H9 (cell line): ENCODE data around the gene SLC26A9. TPM values are rescaled to one million over a fixed set of nuclear protein-coding genes. Genes with fewer than 3 reads are reported as not detected.
A peak's percentile ranks its signal among the peaks of the same experiment; 100 is the strongest.

ENCODE experiments used
- DNase-seq: peaks from one replicate; pipeline ENCODE4 v3.0.0-alpha.2; 2017
- H2AFZ ChIP-seq: one replicate; pipeline ENCODE4 v1.6.1; 2013; ENCODE audit warnings: mild to moderate bottlenecking, low read length, control low read depth, moderate library complexity
- H2AK5ac ChIP-seq: 2 replicates; pipeline ENCODE4 v1.6.1; 2013; ENCODE audit warnings: low read length, control low read depth, mixed read lengths; ENCODE audit not compliant: insufficient read length
- H2BK120ac ChIP-seq: one replicate; pipeline ENCODE4 v1.6.1; 2013; ENCODE audit warnings: low read depth, mild to moderate bottlenecking, low read length, control low read depth, inconsistent platforms; ENCODE audit not compliant: poor library complexity, severe bottlenecking
- H2BK12ac ChIP-seq: 2 replicates; pipeline ENCODE4 v1.6.1; 2013; ENCODE audit warnings: low read length, control low read depth, mixed read lengths, low read depth; ENCODE audit not compliant: insufficient read length
- H2BK15ac ChIP-seq: 2 replicates; pipeline ENCODE4 v1.6.1; 2013; ENCODE audit warnings: low read depth, low read length, control low read depth
- H2BK20ac ChIP-seq: one replicate; pipeline ENCODE4 v1.6.1; 2013; ENCODE audit warnings: low read depth, mild to moderate bottlenecking, low read length, control low read depth, inconsistent platforms; ENCODE audit not compliant: poor library complexity, severe bottlenecking
- H2BK5ac ChIP-seq: 2 replicates; pipeline ENCODE4 v1.6.1; 2013; ENCODE audit warnings: low read length, control low read depth, mixed read lengths; ENCODE audit not compliant: insufficient read length
- H3K14ac ChIP-seq: 2 replicates; pipeline ENCODE4 v1.6.1; 2013; ENCODE audit warnings: low read length, control low read depth; ENCODE audit not compliant: insufficient read depth
- H3K18ac ChIP-seq: 2 replicates; pipeline ENCODE4 v1.6.1; 2013; ENCODE audit warnings: low read depth, mild to moderate bottlenecking, mixed read lengths, low read length, control low read depth; ENCODE audit not compliant: insufficient read length
- H3K23ac ChIP-seq: 2 replicates; pipeline ENCODE4 v1.6.1; 2013; ENCODE audit warnings: low read length, control low read depth, mixed read lengths, low read depth; ENCODE audit not compliant: insufficient read length
- H3K23me2 ChIP-seq: 2 replicates; pipeline ENCODE4 v1.6.1; 2013; ENCODE audit warnings: low read depth, mild to moderate bottlenecking, mixed read lengths, low read length, control low read depth; ENCODE audit not compliant: insufficient read length, poor library complexity, severe bottlenecking
- H3K27ac ChIP-seq: 2 replicates; pipeline ENCODE4 v1.5.1; 2013; ENCODE audit warnings: low read length, control low read depth, mixed read lengths, low read depth; ENCODE audit not compliant: insufficient read length
- H3K27me3 ChIP-seq: 2 replicates; pipeline ENCODE4 v1.6.1; 2013; ENCODE audit warnings: low read length, control low read depth, inconsistent platforms; ENCODE audit not compliant: insufficient read depth
- H3K4ac ChIP-seq: 2 replicates; pipeline ENCODE4 v1.6.1; 2013; ENCODE audit warnings: low read depth, mild to moderate bottlenecking, control low read depth, inconsistent platforms, low read length, moderate library complexity
- H3K4me1 ChIP-seq: 2 replicates; pipeline ENCODE4 v1.6.1; 2013; ENCODE audit warnings: low read length, control low read depth, inconsistent platforms; ENCODE audit not compliant: insufficient read depth
- H3K4me2 ChIP-seq: 2 replicates; pipeline ENCODE4 v1.6.1; 2013; ENCODE audit warnings: low read length, control low read depth, mixed read lengths; ENCODE audit not compliant: insufficient read length, insufficient read depth
- H3K56ac ChIP-seq: 2 replicates; pipeline ENCODE4 v1.6.1; 2013; ENCODE audit warnings: low read depth, mild to moderate bottlenecking, mixed read lengths, low read length, control low read depth; ENCODE audit not compliant: insufficient read length
- H3K79me1 ChIP-seq: 2 replicates; pipeline ENCODE4 v1.6.1; 2013; ENCODE audit warnings: low read depth, mild to moderate bottlenecking, moderate library complexity, low read length, control low read depth, inconsistent platforms; ENCODE audit not compliant: insufficient read depth, poor library complexity, severe bottlenecking
- H3K79me2 ChIP-seq: 2 replicates; pipeline ENCODE4 v1.6.1; 2013; ENCODE audit warnings: low read length, control low read depth, inconsistent platforms; ENCODE audit not compliant: insufficient read depth
- H3K9ac ChIP-seq: 2 replicates; pipeline ENCODE4 v1.6.1; 2013; ENCODE audit warnings: low read length, control low read depth, mixed read lengths; ENCODE audit not compliant: insufficient read length; ENCODE audit errors: extremely low read depth
- H3K9me3 ChIP-seq: one replicate; pipeline ENCODE4 v1.6.1; 2013; ENCODE audit warnings: low read depth, low read length, inconsistent platforms; ENCODE audit not compliant: control insufficient read depth
- H3T11ph ChIP-seq: one replicate; pipeline ENCODE4 v1.6.1; 2013; ENCODE audit warnings: mild to moderate bottlenecking, low read length, control low read depth, inconsistent platforms
- H4K20me1 ChIP-seq: one replicate; pipeline ENCODE4 v1.6.1; 2013; ENCODE audit not compliant: control insufficient read depth, insufficient read length, insufficient read depth
- H4K5ac ChIP-seq: 2 replicates; pipeline ENCODE4 v1.6.1; 2013; ENCODE audit warnings: low read depth, mild to moderate bottlenecking, mixed read lengths, low read length, control low read depth; ENCODE audit not compliant: insufficient read length
- H4K8ac ChIP-seq: replicated peaks from 2 replicates; pipeline ENCODE4 v1.6.1; 2013; ENCODE audit warnings: low read length, control low read depth, mixed read lengths, low read depth; ENCODE audit not compliant: insufficient read length
- H4K91ac ChIP-seq: 2 replicates; pipeline ENCODE4 v1.6.1; 2013; ENCODE audit warnings: low read depth, mild to moderate bottlenecking, moderate library complexity, mixed read lengths, low read length, control low read depth; ENCODE audit not compliant: insufficient read length
- H3K27ac Mint-ChIP-seq, 3 experiments: 2 replicates in 2 of 3; 3 replicates in 1 of 3; pipeline ENCODE4 v1.8.0; 2020 to 2021; ENCODE audit warnings: mixed read lengths in 3 of 3, mild to moderate bottlenecking in 1 of 3, moderate library complexity in 1 of 3
- H3K27me3 Mint-ChIP-seq: 2 replicates; pipeline ENCODE4 v1.8.0; 2021; ENCODE audit warnings: low read depth, mild to moderate bottlenecking, moderate library complexity, mixed read lengths
- H3K36me3 Mint-ChIP-seq, 3 experiments: 2 replicates in 2 of 3; 3 replicates in 1 of 3; pipeline ENCODE4 v1.8.0; 2020 to 2021; ENCODE audit warnings: low read depth in 3 of 3, mixed read lengths in 3 of 3; ENCODE audit not compliant: insufficient read depth in 1 of 3
- H3K4me1 Mint-ChIP-seq, 2 experiments: 2 replicates each; pipeline ENCODE4 v1.8.0; 2020; ENCODE audit warnings: mixed read lengths in 2 of 2
- H3K4me3 Mint-ChIP-seq, 2 experiments: 2 replicates in 1 of 2; 3 replicates in 1 of 2; pipeline ENCODE4 v1.8.0; 2020 to 2021; ENCODE audit warnings: mild to moderate bottlenecking in 2 of 2, mixed read lengths in 2 of 2, moderate library complexity in 1 of 2
- H3K9me3 Mint-ChIP-seq, 2 experiments: 2 replicates in 1 of 2; 3 replicates in 1 of 2; pipeline ENCODE4 v1.8.0; 2020; ENCODE audit warnings: mild to moderate bottlenecking in 2 of 2, mixed read lengths in 2 of 2, moderate library complexity in 1 of 2
- CTCF ChIP-seq: fragments of 200-600 bp; sonication (generic); conservative IDR thresholded peaks from 3 replicates; pipeline ENCODE4 v1.8.0; 2021; ENCODE audit warnings: antibody characterized with exemption, mild to moderate bottlenecking
- whole genome bisulfite sequencing: extraction: QIAGEN DNeasy Blood & Tissue Kit; methylation state at CpG from one replicate; pipeline ENCODE4 v1.1.7; 2013; ENCODE audit warnings: missing lambda C conversion rate, low lambda C conversion rate, mixed read lengths; ENCODE audit not compliant: insufficient read length; ENCODE audit errors: extremely low coverage; 5-methylcytosine and 5-hydroxymethylcytosine counted together
- total RNA-seq: library from RNA; stranded (reverse); gene quantifications from 2 replicates; pipeline ENCODE4 v1.2.1, GENCODE V29; 2021

The SLC26A9 gene
- total RNA-seq, 1 experiment from 2014 or later = not detected

GRCh38 chr1:205920159-205920558, 23.1 kb downstream of the SLC26A9 start:
- H3K79me2 ChIP-seq = no peaks in the 10 kb centered on the region
- H3K9me3 Mint-ChIP-seq = no peaks in the 10 kb centered on the region
- H3K4ac ChIP-seq = no peak overlapping the region
- no peak overlapping the region for H2BK120ac ChIP-seq
- no peaks in the 10 kb centered on the region for H3K36me3 Mint-ChIP-seq
- H4K8ac ChIP-seq = no peak overlapping the region
- no peaks in the 10 kb centered on the region for H4K20me1 ChIP-seq
- DNase-seq = peak; percentile 10
- no peak overlapping the region for H2AK5ac ChIP-seq
- no peaks in the 10 kb centered on the region for H3K9me3 ChIP-seq
- no peaks in the 10 kb centered on the region for H3K27me3 Mint-ChIP-seq
- no peak overlapping the region for H2BK5ac ChIP-seq
- H3K4me1 Mint-ChIP-seq = peaks cover 17 to 22% of the 10 kb centered on the region in 2 experiments
- no peak overlapping the region for H3K4me3 Mint-ChIP-seq
- no peak overlapping the region for H3T11ph ChIP-seq
- no peaks in the 10 kb centered on the region for H3K79me1 ChIP-seq
- no peak overlapping the region for H2BK12ac ChIP-seq
- no peak overlapping the region for H3K14ac ChIP-seq
- H3K27me3 ChIP-seq = no peaks in the 10 kb centered on the region
- H3K27ac Mint-ChIP-seq = peak overlapping the region in 1 of 3 experiments; percentile 19; a peak in 1 of 7 replicates
- H2AFZ ChIP-seq = no peak overlapping the region
- H3K23ac ChIP-seq = no peak overlapping the region
- no peak overlapping the region for H2BK15ac ChIP-seq
- no peaks in the 10 kb centered on the region for H3K23me2 ChIP-seq
- no CpG with 5 or more reads among the region's 7 CpGs for WGBS
- no peak for TF ChIP-seq CTCF
- H3K4me1 ChIP-seq = no peaks in the 10 kb centered on the region
- no peak overlapping the region for H3K18ac ChIP-seq
- H2BK20ac ChIP-seq = no peak overlapping the region
- H4K91ac ChIP-seq = no peak overlapping the region
- H3K56ac ChIP-seq = no peak overlapping the region
- H3K4me2 ChIP-seq = no peak overlapping the region
- no peak overlapping the region for H3K27ac ChIP-seq
- no peak overlapping the region for H4K5ac ChIP-seq
- H3K9ac ChIP-seq = no peak overlapping the region
